Loucy (cell line): ENCODE measurements around the gene GPATCH2.

Experiments
- H2AFZ ChIP-seq: fragments of 200-600 bp; sonication (generic); 2 replicates; pipeline ENCODE4 v1.6.0; 2016; ENCODE audit warnings: antibody characterized with exemption, mild to moderate bottlenecking, low read length, moderate library complexity
- H3F3A ChIP-seq: fragments of 200-600 bp; 2 replicates; pipeline ENCODE4 v1.6.0; 2016; ENCODE audit warnings: antibody characterized with exemption, low read depth, mild to moderate bottlenecking
- H3K27me3 ChIP-seq: fragments of 200-600 bp; sonication (generic); 2 replicates; pipeline ENCODE4 v1.6.1; 2014; ENCODE audit warnings: low read length, mild to moderate bottlenecking; ENCODE audit not compliant: insufficient read depth, poor library complexity, severe bottlenecking
- H3K36me3 ChIP-seq: fragments of 200-600 bp; sonication (generic); 2 replicates; pipeline ENCODE4 v1.6.1; 2016; ENCODE audit warnings: low read length; ENCODE audit not compliant: insufficient read depth
- H3K4me1 ChIP-seq: fragments of 200-600 bp; sonication (generic); 2 replicates; pipeline ENCODE4 v1.5.1; 2014; ENCODE audit warnings: low read length, mild to moderate bottlenecking; ENCODE audit not compliant: insufficient read depth, poor library complexity, severe bottlenecking
- H3K4me2 ChIP-seq: fragments of 200-600 bp; sonication (generic); 2 replicates; pipeline ENCODE4 v1.6.0; 2014; ENCODE audit warnings: antibody characterized with exemption, low read length, low read depth, mild to moderate bottlenecking; ENCODE audit not compliant: poor library complexity, severe bottlenecking
- H3K4me3 ChIP-seq: fragments of 200-600 bp; sonication (generic); 2 replicates; pipeline ENCODE4 v1.5.1; 2014; ENCODE audit warnings: low read length, mild to moderate bottlenecking, mixed read lengths; ENCODE audit not compliant: poor library complexity, severe bottlenecking
- H3K79me2 ChIP-seq: fragments of 200-600 bp; sonication (generic); 2 replicates; pipeline ENCODE4 v1.6.1; 2014; ENCODE audit warnings: low read length; ENCODE audit not compliant: insufficient read depth
- H3K9ac ChIP-seq: fragments of 200-600 bp; sonication (generic); 2 replicates; pipeline ENCODE4 v1.6.0; 2014; ENCODE audit warnings: mild to moderate bottlenecking, low read depth, low read length, moderate library complexity; ENCODE audit not compliant: poor library complexity, severe bottlenecking
- H3K9me2 ChIP-seq: fragments of 200-600 bp; sonication (generic); replicated peaks from 2 replicates; pipeline ENCODE4 v1.6.1; 2016; ENCODE audit warnings: low read depth, low read length, mixed read lengths
- H3K9me3 ChIP-seq: fragments of 200-600 bp; sonication (generic); 2 replicates; pipeline ENCODE4 v1.6.1; 2014; ENCODE audit warnings: mild to moderate bottlenecking, antibody characterized with exemption, low read length, low read depth; ENCODE audit not compliant: insufficient read depth
- H4K20me1 ChIP-seq: fragments of 200-600 bp; sonication (generic); 2 replicates; pipeline ENCODE4 v1.6.0; 2014; ENCODE audit warnings: antibody characterized with exemption, low read length, mild to moderate bottlenecking; ENCODE audit not compliant: insufficient read depth, poor library complexity, severe bottlenecking
- EZH2phosphoT487 ChIP-seq: fragments of 200-600 bp; IDR thresholded peaks from 2 replicates; pipeline ENCODE4 v1.6.1; 2018; ENCODE audit warnings: antibody characterized with exemption, mild to moderate bottlenecking, moderate library complexity, borderline replicate concordance
- TF ChIP-seq, protein P1 (sequence below): fragments of 200-600 bp; sonication (generic); conservative IDR thresholded peaks from 2 replicates; pipeline ENCODE4 v1.5.1; 2014; ENCODE audit warnings: mild to moderate bottlenecking, antibody characterized with exemption, low read length

The GPATCH2 gene

DNA sequence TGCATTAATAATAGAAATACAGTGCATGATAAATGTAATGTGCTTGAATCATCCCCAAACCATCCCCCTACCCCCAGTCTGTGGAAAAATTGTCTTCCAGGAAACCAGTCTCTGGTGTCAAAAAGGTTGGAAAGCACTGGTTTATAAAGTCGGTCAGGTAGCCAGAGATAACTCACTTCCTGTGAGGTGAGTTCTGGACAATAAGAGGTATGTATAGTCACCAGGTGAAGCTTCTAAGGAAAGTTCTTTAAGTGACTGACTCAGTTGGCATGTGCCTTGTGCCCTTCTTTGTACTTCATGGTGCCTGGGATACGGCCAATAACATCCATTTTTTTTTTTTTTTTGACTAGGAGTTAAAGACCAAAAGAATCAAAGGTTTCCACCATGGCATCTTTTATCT is 103.7 kb downstream of the GPATCH2 start:
- no peaks in the 10 kb centered on the region for H3K9me2 ChIP-seq
- H3K4me1 ChIP-seq, result no peaks in the 10 kb centered on the region
- TF ChIP-seq EZH2phosphoT487, result no peak
- TF ChIP-seq, protein P1, sequence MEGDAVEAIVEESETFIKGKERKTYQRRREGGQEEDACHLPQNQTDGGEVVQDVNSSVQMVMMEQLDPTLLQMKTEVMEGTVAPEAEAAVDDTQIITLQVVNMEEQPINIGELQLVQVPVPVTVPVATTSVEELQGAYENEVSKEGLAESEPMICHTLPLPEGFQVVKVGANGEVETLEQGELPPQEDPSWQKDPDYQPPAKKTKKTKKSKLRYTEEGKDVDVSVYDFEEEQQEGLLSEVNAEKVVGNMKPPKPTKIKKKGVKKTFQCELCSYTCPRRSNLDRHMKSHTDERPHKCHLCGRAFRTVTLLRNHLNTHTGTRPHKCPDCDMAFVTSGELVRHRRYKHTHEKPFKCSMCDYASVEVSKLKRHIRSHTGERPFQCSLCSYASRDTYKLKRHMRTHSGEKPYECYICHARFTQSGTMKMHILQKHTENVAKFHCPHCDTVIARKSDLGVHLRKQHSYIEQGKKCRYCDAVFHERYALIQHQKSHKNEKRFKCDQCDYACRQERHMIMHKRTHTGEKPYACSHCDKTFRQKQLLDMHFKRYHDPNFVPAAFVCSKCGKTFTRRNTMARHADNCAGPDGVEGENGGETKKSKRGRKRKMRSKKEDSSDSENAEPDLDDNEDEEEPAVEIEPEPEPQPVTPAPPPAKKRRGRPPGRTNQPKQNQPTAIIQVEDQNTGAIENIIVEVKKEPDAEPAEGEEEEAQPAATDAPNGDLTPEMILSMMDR, result no peak
- no peaks in the 10 kb centered on the region for H3K36me3 ChIP-seq
- H3F3A ChIP-seq, result no peaks in the 10 kb centered on the region
- H3K27me3 ChIP-seq, result no peaks in the 10 kb centered on the region
- H2AFZ ChIP-seq, result no peak overlapping the region
- H3K79me2 ChIP-seq, result no peaks in the 10 kb centered on the region
- H3K9me3 ChIP-seq, result no peaks in the 10 kb centered on the region
- no peak overlapping the region for H3K9ac ChIP-seq
- H4K20me1 ChIP-seq, result no peaks in the 10 kb centered on the region
- H3K4me2 ChIP-seq, result no peak overlapping the region
- no peak overlapping the region for H3K4me3 ChIP-seq

DNA sequence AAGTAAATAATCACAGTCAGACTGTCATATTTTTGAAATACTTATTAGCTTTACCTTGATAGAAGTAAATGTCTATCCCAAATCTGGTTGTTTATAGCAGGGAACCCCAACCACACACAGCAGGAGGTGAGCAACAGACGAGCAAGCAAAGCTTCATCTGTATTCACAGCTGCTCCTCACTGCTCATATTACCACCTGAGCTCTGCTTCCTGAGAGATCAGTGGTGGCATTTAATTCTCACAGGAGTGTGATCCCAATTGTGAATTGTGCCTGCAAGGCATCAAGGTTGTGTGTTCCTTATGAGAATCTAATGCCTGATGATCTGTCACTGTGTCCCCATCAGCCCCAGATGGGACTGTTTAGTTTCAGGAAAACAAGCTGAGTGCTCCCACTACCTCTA is 104.3 kb downstream of the GPATCH2 start:
- no peak overlapping the region for H3K9ac ChIP-seq
- no peaks in the 10 kb centered on the region for H4K20me1 ChIP-seq
- no peaks in the 10 kb centered on the region for H3K4me1 ChIP-seq
- H3K4me3 ChIP-seq, result no peak overlapping the region
- H2AFZ ChIP-seq, result no peak overlapping the region
- H3K79me2 ChIP-seq, result no peaks in the 10 kb centered on the region
- no peak for TF ChIP-seq EZH2phosphoT487
- TF ChIP-seq, protein P1, result no peak
- no peaks in the 10 kb centered on the region for H3K36me3 ChIP-seq
- H3K9me3 ChIP-seq, result no peaks in the 10 kb centered on the region
- H3K27me3 ChIP-seq, result no peaks in the 10 kb centered on the region
- H3F3A ChIP-seq, result no peaks in the 10 kb centered on the region
- H3K9me2 ChIP-seq, result no peaks in the 10 kb centered on the region
- H3K4me2 ChIP-seq, result no peak overlapping the region

- Histone ChIP-seq H3K27me3 (no peaks in the 10 kb centered on the region), H3K79me2 (no peaks in the 10 kb centered on the region), H3K4me2 (no peak overlapping the region), H3K9ac (no peak overlapping the region), H3K9me2 (no peaks in the 10 kb centered on the region), H4K20me1 (no peaks in the 10 kb centered on the region), H3K4me3 (no peak overlapping the region), H3K9me3 (no peaks in the 10 kb centered on the region), H3F3A (no peaks in the 10 kb centered on the region), H2AFZ (no peak overlapping the region), H3K36me3 (no peaks in the 10 kb centered on the region), H3K4me1 (no peaks in the 10 kb centered on the region)
- TF ChIP-seq, protein P1, result no peak
- TF ChIP-seq EZH2phosphoT487, result no peak
Observed at GRCh38 chr1:217525773-217526490, 105.0 kb downstream of the GPATCH2 start.
